Mesodermal cell (in vitro differentiated cells): Measurements from ENCODE around the gene RPL3.
"Not testable (repeated sequence)": the region's sequence is repeated elsewhere in the genome, so short reads cannot be mapped to it uniquely, and the experiment has no call there.

Experiments used
- H3K27ac ChIP-seq: 2 replicates; pipeline ENCODE4 v1.7.0; 2013; ENCODE audit warnings: mild to moderate bottlenecking, low read depth, low read length, moderate library complexity; ENCODE audit not compliant: severe bottlenecking
- H3K36me3 ChIP-seq: 2 replicates; pipeline ENCODE4 v1.7.1; 2013; ENCODE audit warnings: mild to moderate bottlenecking, low read length, moderate library complexity; ENCODE audit not compliant: control insufficient read depth, insufficient read depth
- H3K4me1 ChIP-seq: one replicate; pipeline ENCODE4 v1.7.1; 2013; ENCODE audit warnings: mild to moderate bottlenecking, low read length; ENCODE audit not compliant: insufficient read depth, control insufficient read depth, poor library complexity, severe bottlenecking
- H3K4me3 ChIP-seq: 2 replicates; pipeline ENCODE4 v1.7.0; 2013; ENCODE audit warnings: low read length, control low read depth, mild to moderate bottlenecking; ENCODE audit not compliant: insufficient read depth, poor library complexity, severe bottlenecking; ENCODE audit errors: extremely low read depth
- H3K9me3 ChIP-seq: 2 replicates; pipeline ENCODE4 v1.7.1; 2013; ENCODE audit warnings: mild to moderate bottlenecking, low read length, moderate library complexity; ENCODE audit not compliant: control insufficient read depth
- WGBS, 2 experiments: methylation state at CpG; one replicate each; pipeline ENCODE4 v1.1.5; 2013; ENCODE audit warnings: missing lambda C conversion rate in 2 of 2; ENCODE audit not compliant: insufficient coverage in 2 of 2; 5-methylcytosine and 5-hydroxymethylcytosine counted together

Gene RPL3

GRCh38 chr22:39351689-39352214, 32.3 kb upstream of the RPL3 start:
- Histone ChIP-seq H3K27ac (peak overlapping the region; percentile 3), H3K9me3 (no peaks in the 10 kb centered on the region), H3K36me3 (no peaks in the 10 kb centered on the region), H3K4me1 (peaks cover 22% of the 10 kb centered on the region), H3K4me3 (no peak overlapping the region)
- 53 to 59% methylated on average over 8 of the region's 8 CpGs for WGBS, 2 experiments

GRCh38 chr22:39350757-39351688, 31.6 kb upstream of the RPL3 start:
- WGBS, 2 experiments: 79 to 90% methylated on average over 8 to 10 of the region's 14 CpGs
- Histone ChIP-seq H3K36me3 (no peaks in the 10 kb centered on the region), H3K4me1 (peaks cover 22% of the 10 kb centered on the region), H3K9me3 (no peaks in the 10 kb centered on the region), H3K27ac (peak overlapping the region; percentile 3), H3K4me3 (peak overlapping the region; percentile 58)

- WGBS, 2 experiments: 3 to 5% methylated on average over 48 to 81 of the region's 87 CpGs
- H3K4me1 ChIP-seq: peaks cover 22% of the 10 kb centered on the region
- peak within 1 kb of the TSS; percentile 58 for H3K4me3 ChIP-seq
- no peak within 1 kb of the TSS for H3K27ac ChIP-seq
- H3K36me3 ChIP-seq: no peaks in the 10 kb centered on the region
- H3K9me3 ChIP-seq: no peaks in the 10 kb centered on the region
Observed at GRCh38 chr22:39349967-39350726, 30.7 kb upstream of the RPL3 start, which contains the start of gene SYNGR1. TSS of gene SYNGR1 (plus strand) at chr22:39349991. CDS start at chr22:39350011, 20 bp downstream.

- 7 to 16% methylated on average over 16 to 29 of the region's 57 CpGs for WGBS, 2 experiments
- H3K4me1 ChIP-seq: peaks cover 22% of the 10 kb centered on the region
Observed at GRCh38 chr22:39349506-39349966, 30.1 kb upstream of the RPL3 start.

GRCh38 chr22:39348909-39349505, 29.6 kb upstream of the RPL3 start:
- Histone ChIP-seq H3K36me3 (no peaks in the 10 kb centered on the region), H3K4me3 (peak overlapping the region; percentile 46), H3K27ac (no peak overlapping the region), H3K9me3 (no peaks in the 10 kb centered on the region), H3K4me1 (peaks cover 22% of the 10 kb centered on the region)
- WGBS, 2 experiments: 48 to 55% methylated on average over 10 to 11 of the region's 11 CpGs

More at GRCh38 chr22:39349506-39349966, 30.1 kb upstream of the RPL3 start:
- H3K9me3 ChIP-seq: no peaks in the 10 kb centered on the region
- H3K36me3 ChIP-seq: no peaks in the 10 kb centered on the region
- no peak overlapping the region for H3K27ac ChIP-seq
- H3K4me3 ChIP-seq: peak overlapping the region; percentile 58

GRCh38 chr22:39345231-39345630, 25.8 kb upstream of the RPL3 start:
- Histone ChIP-seq H3K27ac (no peak overlapping the region), H3K9me3 (no peaks in the 10 kb centered on the region), H3K4me3 (no peak overlapping the region), H3K36me3 (no peaks in the 10 kb centered on the region), H3K4me1 (peaks cover 6% of the 10 kb centered on the region)
- WGBS, 2 experiments: 92 to 96% methylated on average over 3 to 4 of the region's 4 CpGs

GRCh38 chr22:39344046-39344390, 24.6 kb upstream of the RPL3 start:
- no peaks in the 10 kb centered on the region for H3K36me3 ChIP-seq
- no peak overlapping the region for H3K27ac ChIP-seq
- no peaks in the 10 kb centered on the region for H3K9me3 ChIP-seq
- no peak overlapping the region for H3K4me3 ChIP-seq
- peaks cover 1% of the 10 kb centered on the region for H3K4me1 ChIP-seq
- WGBS, 2 experiments: 87 to 89% methylated on average over 8 of the region's 8 CpGs

GRCh38 chr22:39343259-39344045, 24.0 kb upstream of the RPL3 start:
- no peaks in the 10 kb centered on the region for H3K4me1 ChIP-seq
- H3K27ac ChIP-seq: no peak overlapping the region
- H3K36me3 ChIP-seq: no peaks in the 10 kb centered on the region
- H3K4me3 ChIP-seq: no peak overlapping the region
- WGBS, 2 experiments: 38 to 54% methylated on average over 6 to 9 of the region's 15 CpGs
- no peaks in the 10 kb centered on the region for H3K9me3 ChIP-seq

- Histone ChIP-seq H3K4me1 (no peaks in the 10 kb centered on the region), H3K36me3 (no peaks in the 10 kb centered on the region), H3K9me3 (no peaks in the 10 kb centered on the region), H3K27ac (no peak overlapping the region), H3K4me3 (no peak overlapping the region)
- 46 to 68% methylated on average over 2 of the region's 3 CpGs for WGBS, 2 experiments
Observed at GRCh38 chr22:39341179-39341578, 21.8 kb upstream of the RPL3 start.

GRCh38 chr22:39339775-39340174, 20.4 kb upstream of the RPL3 start:
- WGBS, 2 experiments: 92 to 98% methylated on average over 4 to 5 of the region's 7 CpGs

More at GRCh38 chr22:39339775-39340174, 20.4 kb upstream of the RPL3 start:
- H3K36me3 ChIP-seq, H3K4me3 ChIP-seq, H3K27ac ChIP-seq, H3K4me1 ChIP-seq, H3K9me3 ChIP-seq: not testable (repeated sequence)
